Activated naive CD4-positive, alpha-beta T cell treated with anti-CD3 and anti-CD28 coated beads, Interleukin-2, amount 50 U/mL, for 16 hours (primary cell): ENCODE measurements around the gene STRA8.
"Not testable (repeated sequence)": the region's sequence is repeated elsewhere in the genome, so short reads cannot be mapped to it uniquely, and the experiment has no call there.

Experiments
- DNase-seq: peaks from one replicate; pipeline ENCODE4 v3.0.0-alpha.2; 2020

The STRA8 gene

DNA sequence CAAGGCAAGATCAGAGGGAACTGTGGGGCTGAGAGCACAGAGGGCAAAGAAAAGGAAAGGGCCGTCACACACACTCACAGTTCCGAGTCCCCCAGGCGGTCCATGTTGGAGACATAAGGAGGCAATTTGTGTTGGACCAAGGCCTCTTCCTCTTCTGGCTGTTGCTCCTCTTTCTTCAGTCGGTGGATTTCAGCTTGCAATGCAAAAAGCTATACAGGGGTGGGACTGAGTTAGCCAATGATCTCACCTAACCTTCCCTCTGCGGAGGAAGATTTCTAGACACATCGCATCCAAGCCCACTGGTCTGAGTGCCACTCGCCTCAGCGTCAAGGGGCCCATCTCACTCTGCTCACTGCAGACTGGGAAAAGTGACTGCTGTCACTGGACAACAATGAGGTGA lies 27.8 kb upstream of the STRA8 start:
- no peak for DNase-seq

- DNase-seq: no peak
Measured at GRCh38 chr7:135206941-135207391, 26.7 kb upstream of the STRA8 start.

- DNase-seq: no peak
Measured at GRCh38 chr7:135207406-135208101, 26.1 kb upstream of the STRA8 start.

GRCh38 chr7:135208102-135208793 lies 25.4 kb upstream of the STRA8 start:
- no peak for DNase-seq

DNA sequence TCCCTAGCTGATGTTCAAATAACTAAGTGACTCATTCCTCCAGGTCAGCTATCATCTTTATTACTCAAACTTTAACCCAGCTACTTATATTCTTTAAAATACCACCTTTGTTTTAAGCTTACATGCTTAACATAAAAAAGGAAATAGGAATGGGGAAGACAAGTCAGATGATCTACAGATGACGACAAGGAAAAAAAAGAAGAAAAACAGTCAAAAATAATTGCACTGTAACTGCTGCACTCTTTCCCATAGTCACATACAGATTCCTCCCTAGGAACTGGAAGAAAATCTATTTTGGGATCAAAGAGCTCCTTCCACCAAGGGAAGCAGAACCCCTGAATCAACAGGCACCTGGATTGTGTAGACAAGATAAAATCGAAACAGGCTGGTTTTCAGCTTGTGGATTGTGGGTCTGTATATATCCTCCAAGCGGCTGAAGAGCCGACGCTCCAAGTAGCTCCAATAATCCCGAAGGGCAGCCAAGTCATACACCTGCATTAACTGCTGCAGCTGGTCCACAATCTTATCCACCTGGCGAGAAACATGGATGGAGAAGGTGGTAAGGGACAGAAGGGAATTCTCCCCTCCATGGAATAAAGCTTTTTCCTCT lies 24.3 kb upstream of the STRA8 start:
- no peak for DNase-seq

- DNase-seq: no peak
Measured at GRCh38 chr7:135210888-135211178, 22.8 kb upstream of the STRA8 start.

GRCh38 chr7:135211179-135211945 lies 22.3 kb upstream of the STRA8 start, which contains the start of gene WDR91:
TSS of gene WDR91 (minus strand) at chr7:135211526. CDS start at chr7:135211502, 24 bp downstream.
- peak; percentile 97 for DNase-seq

- not testable (repeated sequence) for DNase-seq
Measured at GRCh38 chr7:135211946-135212685, 21.5 kb upstream of the STRA8 start.

DNA sequence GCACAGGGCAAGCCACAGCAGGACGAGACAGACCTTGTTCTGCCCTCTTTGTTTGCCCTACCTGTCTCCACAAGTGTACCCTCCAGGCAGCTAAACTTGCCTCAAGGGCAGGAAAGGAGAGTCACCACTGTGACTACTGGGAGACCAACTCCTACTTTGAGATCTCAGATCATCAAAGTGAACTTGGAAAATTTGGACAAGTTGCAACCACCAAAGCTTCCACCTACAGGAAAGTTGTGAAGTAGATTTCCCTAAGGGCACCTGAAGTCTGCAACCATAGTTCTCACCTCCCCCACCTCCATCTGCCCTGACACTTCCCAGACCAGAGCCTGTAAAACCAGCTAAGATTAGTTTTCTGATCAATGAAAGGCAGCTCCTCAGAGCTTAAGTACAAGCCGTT lies 19.8 kb upstream of the STRA8 start:
- DNase-seq: no peak

- DNase-seq: no peak
Measured at GRCh38 chr7:135215180-135215579, 18.5 kb upstream of the STRA8 start.

DNA sequence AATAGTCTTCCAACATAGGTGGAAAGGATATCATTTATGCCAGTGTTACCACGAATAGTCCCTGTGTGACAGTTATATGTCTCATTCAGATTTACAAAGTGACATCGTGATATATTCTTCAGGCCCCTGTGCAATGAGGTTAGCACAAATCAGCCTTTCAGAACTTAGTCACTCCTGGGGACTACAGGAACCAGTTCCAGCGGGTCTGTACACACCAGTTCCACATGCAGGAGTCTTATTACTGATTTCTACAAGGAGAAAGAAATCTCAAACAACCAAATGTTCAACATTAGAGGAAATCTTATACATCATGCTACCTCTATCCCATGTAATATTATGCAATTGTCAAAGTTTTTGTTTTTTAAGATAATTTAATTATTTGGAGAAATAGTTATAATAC lies 17.9 kb upstream of the STRA8 start:
- DNase-seq: no peak

DNA sequence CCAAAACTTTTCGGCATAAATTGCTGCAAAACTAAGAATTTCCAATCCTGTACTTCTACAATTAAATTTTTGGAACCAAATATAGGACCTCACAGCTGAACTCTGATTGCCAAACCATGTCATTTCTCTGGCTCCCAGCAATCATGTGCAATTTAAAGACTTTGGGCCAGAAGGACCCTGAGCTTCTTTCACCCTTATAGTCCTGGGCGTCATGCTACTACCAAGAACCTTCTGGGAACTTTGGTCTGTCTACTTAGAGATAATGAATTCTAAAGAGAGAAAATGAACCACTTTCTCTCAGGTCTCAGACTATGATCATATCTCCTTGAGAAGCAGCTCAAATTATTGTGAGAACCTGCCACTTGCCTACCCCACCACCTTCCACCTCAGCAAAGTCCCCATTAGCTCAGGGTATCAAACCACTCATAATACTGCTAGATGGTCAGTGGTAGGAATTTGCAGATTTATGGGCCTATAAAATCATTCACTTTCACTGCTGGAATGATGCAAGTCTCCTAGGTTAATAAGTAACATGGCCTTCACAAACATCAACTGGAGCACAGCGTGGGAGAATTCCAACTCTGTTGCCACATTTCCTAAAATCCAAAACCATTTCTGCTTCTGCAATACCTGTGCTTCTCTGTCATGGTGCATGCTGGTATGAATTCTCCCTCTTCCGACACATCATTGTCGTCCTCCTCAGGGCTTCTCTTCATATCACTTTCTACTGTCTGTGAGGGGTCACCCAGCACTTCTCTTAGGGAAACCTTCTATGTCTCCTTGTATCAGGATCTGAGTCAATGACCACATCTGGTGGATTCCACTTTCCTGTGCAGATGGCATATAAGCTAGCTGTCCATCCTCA lies 15.8 kb upstream of the STRA8 start:
- DNase-seq: no peak

- DNase-seq: no peak
Measured at GRCh38 chr7:135224027-135224426, 9.6 kb upstream of the STRA8 start.

GRCh38 chr7:135231686-135232085 lies 2.0 kb upstream of the STRA8 start:
- no peak for DNase-seq

DNA sequence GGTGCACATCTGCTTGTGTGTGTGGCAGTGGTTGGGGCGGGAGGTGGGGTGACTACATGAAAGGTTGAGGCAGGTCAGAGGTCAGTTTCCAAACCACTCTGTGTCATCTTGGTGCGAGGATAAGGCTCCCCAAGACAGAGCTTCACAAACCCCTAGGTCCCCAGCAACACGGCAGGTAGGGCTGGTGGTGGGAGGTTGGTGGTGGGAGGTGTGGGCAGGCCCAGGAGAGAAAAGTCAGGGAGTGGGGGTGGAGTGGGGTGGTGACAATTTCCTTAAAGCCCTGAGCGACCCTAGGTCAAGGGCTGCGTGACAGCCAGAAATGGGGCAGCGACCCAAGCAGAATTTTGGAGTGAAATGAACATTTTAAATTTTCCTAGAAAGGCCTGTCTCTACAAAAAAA lies 1.6 kb upstream of the STRA8 start:
- DNase-seq: no peak

DNA sequence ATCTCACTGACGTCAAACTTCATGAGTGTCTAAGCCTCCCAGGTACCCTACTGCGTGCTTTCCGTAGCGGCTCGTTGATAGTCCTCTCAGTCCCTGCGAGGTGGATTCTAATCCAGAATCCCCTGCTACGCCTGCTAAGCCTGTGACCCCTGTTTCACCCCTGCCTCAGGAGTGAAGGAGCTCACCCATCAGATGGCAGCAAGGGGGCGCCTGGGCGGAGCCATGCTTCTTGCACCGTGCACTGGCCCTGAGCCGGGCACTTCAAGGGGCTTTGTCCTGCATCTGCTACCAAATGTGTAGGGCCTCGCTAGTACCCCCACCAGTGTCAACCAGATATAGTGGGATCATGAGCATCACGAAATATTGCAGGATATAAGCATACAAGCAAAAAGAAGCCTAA lies 918 bp upstream of the STRA8 start:
- DNase-seq: no peak

- DNase-seq: not testable (repeated sequence)
Measured at GRCh38 chr7:135234095-135234494, 457 bp downstream of the STRA8 start.

GRCh38 chr7:135234727-135235126 lies 1.1 kb downstream of the STRA8 start:
- no peak for DNase-seq

DNA sequence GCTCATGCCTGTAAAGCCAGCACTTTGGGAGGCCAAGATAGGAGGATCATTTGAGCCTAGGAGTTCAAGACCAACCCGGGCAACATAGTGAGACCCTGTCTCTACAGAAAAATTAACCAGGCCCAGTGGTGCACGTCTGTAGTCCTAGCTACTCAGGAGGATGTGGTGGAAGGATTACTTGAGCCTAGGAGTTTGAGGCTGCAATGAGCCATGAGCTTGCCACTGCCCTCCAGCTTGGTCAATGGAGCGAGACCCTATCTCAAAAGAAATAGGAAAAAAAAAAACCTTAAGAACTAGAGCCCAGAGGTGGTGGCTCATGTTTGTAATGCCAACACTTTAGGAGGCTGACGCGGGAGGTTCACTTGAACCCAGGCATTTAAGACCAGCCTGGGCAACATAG lies 2.2 kb downstream of the STRA8 start:
- no peak for DNase-seq

DNA sequence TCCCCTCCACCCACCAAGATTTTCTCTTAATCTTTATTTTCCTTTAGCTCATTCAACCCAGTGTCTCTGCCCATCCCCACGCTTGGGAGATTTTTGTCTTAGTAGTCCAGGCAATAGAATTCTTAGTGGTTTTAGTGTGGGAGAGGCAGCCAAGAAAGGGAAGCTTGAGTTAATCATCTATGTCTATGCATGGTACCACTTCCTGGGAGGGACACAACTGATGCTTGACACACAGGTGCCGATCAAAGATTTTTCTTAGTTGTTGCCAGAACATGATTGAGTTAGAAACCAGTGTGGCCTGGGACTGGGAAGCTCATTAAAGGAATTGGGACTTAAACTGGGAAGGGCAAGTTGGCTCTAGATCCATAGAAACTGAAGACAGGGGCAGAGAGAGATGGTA lies 3.1 kb downstream of the STRA8 start:
- DNase-seq: no peak

DNA sequence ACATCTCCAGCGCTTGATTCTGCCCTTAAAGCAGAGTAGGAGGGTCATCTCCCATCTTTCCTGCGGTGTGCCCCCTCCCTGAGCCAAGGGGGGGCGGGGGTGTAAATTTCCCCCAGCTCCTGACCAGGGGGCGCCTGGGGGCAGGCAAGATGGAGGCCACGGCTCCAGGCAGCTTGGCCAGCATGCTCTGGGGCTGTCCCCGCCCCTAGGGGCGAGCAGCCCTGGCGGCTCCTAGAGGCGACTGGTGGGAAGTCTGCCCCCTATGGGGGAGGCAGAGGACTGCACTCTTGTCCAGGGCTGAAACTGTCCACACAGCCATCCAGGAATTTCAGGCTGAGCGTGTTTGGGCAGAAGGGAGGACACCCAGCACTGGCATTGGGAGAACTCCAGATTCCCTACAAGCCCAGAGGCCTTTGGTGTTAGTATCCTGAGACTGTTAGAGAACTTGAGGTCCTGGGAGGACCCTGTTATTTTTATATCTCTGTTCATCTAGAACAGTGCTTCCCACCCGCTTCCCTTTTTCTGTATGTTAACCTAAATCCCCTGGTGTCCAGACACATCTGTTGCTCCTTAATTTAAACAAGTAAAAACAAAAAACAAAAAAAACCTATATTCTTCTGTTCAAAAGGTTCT lies 4.6 kb downstream of the STRA8 start:
- DNase-seq: no peak
